ENCODE measurements around the gene S100A11.
A peak's percentile ranks its signal among the peaks of the same experiment; 100 is the strongest.

The S100A11 gene

DNA sequence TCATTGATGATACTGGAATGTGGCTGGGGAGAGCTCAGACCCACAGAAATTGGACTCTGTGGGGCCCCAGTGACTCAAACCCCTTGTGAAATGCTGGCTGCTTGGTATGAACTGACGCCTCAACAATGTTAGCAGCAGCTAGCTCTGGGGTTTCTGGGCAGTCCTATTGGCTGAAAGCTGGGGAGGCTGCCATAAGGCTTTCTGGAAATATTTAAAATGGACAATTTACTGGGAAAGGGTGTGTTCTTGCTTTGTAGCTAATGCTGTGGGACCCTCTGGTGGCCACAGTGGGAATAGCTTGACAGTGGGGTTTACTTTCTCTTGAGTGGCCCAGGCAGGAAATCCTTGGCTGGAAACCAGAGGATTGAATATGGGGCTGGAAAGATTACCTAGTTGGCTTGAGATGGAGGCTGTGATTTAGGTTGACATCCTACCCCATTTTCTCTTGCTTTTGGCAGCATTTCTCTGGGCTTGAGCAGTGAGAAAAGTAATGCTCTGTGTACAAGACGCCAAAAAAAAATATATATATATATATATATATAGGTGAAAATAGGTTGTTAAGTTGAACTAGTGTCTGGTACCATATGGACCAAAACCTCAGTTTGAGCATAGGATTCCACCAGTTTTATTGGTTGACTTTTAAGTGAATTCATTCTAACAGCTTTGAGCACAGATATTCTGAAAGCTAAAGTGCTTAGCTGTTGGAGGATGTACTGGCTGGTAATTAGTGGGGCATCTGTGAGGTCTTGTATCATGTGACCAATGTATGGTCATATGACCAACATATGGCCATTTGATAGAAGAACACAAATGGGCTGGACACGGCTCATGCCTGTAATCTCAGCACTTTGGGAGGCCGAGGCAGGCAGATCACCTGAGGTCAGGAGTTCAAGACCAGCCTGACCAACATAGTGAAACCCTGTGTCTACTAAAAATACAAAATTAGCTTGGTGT lies 34.9 kb downstream of the S100A11 start:
- ChIA-PET POLR2A (ENCODE audit: low non-redundant PET) (interaction anchor here (1.2 kb wide), 1 partner anchor 9 kb away, joined by 6 read pairs; no protein-coding TSS in a partner anchor), CTCF (interaction anchor here (0.5 to 5.1 kb wide), 19 partner anchors 8 to 577 kb away, joined by 3 to 28 read pairs (median 3); no protein-coding TSS in a partner anchor)
- TF ChIP-seq, protein P1, sequence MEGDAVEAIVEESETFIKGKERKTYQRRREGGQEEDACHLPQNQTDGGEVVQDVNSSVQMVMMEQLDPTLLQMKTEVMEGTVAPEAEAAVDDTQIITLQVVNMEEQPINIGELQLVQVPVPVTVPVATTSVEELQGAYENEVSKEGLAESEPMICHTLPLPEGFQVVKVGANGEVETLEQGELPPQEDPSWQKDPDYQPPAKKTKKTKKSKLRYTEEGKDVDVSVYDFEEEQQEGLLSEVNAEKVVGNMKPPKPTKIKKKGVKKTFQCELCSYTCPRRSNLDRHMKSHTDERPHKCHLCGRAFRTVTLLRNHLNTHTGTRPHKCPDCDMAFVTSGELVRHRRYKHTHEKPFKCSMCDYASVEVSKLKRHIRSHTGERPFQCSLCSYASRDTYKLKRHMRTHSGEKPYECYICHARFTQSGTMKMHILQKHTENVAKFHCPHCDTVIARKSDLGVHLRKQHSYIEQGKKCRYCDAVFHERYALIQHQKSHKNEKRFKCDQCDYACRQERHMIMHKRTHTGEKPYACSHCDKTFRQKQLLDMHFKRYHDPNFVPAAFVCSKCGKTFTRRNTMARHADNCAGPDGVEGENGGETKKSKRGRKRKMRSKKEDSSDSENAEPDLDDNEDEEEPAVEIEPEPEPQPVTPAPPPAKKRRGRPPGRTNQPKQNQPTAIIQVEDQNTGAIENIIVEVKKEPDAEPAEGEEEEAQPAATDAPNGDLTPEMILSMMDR (conservative IDR thresholded peaks at IDR 0.05; ENCODE audit: low read depth) = peak; percentile 89
- peak overlapping the region; percentile 93 for H3K27ac ChIP-seq
- DNase-seq (ENCODE audit: low spot score) = peak; percentile 80

DNA sequence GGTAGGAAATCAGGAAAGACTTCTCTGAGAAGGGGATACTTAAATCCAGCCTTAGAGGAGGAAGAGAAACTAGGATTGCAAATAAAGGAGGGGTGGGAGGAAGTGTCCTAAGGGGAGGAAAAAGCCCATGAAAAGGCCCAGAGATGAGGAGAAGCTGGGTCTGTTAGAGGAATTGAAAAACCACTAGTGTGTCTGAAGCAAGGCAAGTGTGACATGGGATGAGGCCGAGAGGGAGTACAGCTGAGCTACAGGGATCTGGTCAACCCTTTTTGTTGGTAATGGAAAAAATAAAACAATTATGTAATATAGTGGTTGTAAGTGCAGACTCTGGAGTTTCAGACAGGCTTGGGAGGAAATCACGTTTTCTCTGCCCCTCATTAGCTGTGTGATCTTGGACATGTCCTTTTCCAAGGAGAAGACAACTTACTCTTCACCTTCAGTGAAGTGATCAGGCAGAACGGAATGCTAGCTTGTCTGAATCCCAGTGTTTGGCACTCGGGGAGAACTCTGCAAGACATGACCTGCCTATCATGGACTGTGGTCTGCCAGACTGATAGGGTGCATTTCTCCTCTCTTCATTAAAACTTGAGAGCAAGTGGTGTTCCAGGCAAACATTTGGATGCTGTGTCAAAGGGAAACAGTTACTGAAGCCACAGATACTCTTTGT lies 35.7 kb downstream of the S100A11 start:
- peak; percentile 68 for DNase-seq (ENCODE audit: low spot score)
- TF ChIP-seq, protein P1 (conservative IDR thresholded peaks at IDR 0.05; ENCODE audit: low read depth) = no peak
- peak overlapping the region; percentile 93 for H3K27ac ChIP-seq
- ChIA-PET CTCF (interaction anchor here (0.5 to 5.1 kb wide), 15 partner anchors 9 to 356 kb away, joined by 3 to 28 read pairs (median 4); no protein-coding TSS in a partner anchor), POLR2A (ENCODE audit: low non-redundant PET) (interaction anchor here (1.2 kb wide), 1 partner anchor 9 kb away, joined by 6 read pairs; no protein-coding TSS in a partner anchor)

DNA sequence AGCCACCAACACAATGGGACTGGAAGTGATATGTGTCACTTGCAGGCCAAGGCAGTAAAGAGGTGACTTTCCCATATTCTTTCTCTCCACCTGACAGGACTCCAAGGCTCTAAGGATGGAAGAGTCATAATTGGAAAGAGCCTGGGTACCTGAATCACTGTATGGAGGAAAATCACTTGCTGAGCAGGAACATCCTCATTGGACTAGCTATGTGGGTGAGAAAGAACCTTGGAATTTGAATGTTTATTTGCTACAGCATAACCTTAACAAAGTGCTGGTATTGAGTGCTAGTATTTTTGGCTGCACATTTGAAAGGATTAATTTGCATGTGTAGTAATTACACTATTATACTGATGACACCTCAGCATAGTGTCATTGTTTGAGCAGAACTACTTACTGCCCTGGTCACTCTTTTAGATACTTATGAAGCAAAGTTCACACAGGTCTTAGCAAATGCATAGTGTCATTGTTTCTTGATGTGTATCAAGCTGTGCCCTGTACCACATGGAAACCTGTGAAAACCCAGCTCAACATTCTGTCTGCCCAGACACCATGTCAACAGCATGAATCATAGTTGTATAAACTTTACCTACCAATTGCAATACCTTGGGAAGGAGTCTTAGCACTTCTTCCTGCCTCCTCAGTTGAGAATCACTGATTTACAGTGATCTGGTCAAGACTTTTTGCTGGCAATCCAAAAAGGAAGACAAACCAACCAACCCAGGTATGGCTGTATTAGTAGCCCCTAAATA lies 38.0 kb downstream of the S100A11 start:
- H3K27ac ChIP-seq = no peak overlapping the region
- POLR2A ChIA-PET (ENCODE audit: low non-redundant PET) = no interaction called here
- TF ChIP-seq, protein P1 (conservative IDR thresholded peaks at IDR 0.05; ENCODE audit: low read depth) = no peak

DNA sequence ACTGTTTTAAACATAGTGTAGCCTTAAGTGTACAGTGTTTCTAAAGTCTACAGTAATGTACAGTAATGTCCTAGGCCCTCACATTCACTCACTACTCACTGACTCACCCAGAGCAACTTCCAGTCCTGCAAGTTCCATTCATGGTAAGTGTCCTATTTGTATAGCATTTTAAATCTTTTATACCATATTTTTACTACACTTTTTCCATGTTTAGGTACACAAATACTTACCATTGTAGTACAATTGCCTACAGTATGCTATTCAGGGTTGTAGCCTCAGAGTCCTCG lies 39.6 kb downstream of the S100A11 start:
- CTCF ChIA-PET = no interaction called here
- no peak overlapping the region for H3K27ac ChIP-seq
- TF ChIP-seq, protein P1 (conservative IDR thresholded peaks at IDR 0.05; ENCODE audit: low read depth) = no peak
- POLR2A ChIA-PET (ENCODE audit: low non-redundant PET) = no interaction called here
- DNase-seq (ENCODE audit: low spot score) = no peak

More for the DNA sequence above, 38.0 kb downstream of the S100A11 start:
- DNase-seq (ENCODE audit: low spot score) = no peak
- CTCF ChIA-PET = interaction anchor here (1.0 to 5.1 kb wide), 3 partner anchors 31 to 63 kb away, joined by 3 to 28 read pairs (median 5); no protein-coding TSS in a partner anchor

GRCh38 chr1:151995774-151996173 lies 41.0 kb downstream of the S100A11 start:
- no peak for DNase-seq (ENCODE audit: low spot score)
- no peak overlapping the region for H3K27ac ChIP-seq
- TF ChIP-seq, protein P1 (conservative IDR thresholded peaks at IDR 0.05; ENCODE audit: low read depth) = no peak
- CTCF ChIA-PET = interaction anchor here (0.6 kb wide), 1 partner anchor 23 kb away, joined by 3 read pairs; no protein-coding TSS in a partner anchor
- POLR2A ChIA-PET (ENCODE audit: low non-redundant PET) = interaction anchor here (0.6 kb wide), 1 partner anchor 115 kb away, joined by 3 read pairs; no protein-coding TSS in a partner anchor

Measured in RWPE1 (cell line).